ENCODE measurements around the gene IL12A. TPM values are rescaled to one million over a fixed set of nuclear protein-coding genes. Genes with fewer than 3 reads are reported as not detected.

The IL12A gene
- total RNA-seq, 1 donor: 1.1 TPM

GRCh38 chr3:159991591-159991990 is 3.0 kb downstream of the IL12A start:
- TF ChIP-seq, protein P1, sequence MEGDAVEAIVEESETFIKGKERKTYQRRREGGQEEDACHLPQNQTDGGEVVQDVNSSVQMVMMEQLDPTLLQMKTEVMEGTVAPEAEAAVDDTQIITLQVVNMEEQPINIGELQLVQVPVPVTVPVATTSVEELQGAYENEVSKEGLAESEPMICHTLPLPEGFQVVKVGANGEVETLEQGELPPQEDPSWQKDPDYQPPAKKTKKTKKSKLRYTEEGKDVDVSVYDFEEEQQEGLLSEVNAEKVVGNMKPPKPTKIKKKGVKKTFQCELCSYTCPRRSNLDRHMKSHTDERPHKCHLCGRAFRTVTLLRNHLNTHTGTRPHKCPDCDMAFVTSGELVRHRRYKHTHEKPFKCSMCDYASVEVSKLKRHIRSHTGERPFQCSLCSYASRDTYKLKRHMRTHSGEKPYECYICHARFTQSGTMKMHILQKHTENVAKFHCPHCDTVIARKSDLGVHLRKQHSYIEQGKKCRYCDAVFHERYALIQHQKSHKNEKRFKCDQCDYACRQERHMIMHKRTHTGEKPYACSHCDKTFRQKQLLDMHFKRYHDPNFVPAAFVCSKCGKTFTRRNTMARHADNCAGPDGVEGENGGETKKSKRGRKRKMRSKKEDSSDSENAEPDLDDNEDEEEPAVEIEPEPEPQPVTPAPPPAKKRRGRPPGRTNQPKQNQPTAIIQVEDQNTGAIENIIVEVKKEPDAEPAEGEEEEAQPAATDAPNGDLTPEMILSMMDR (IDR thresholded peaks at IDR 0.05; ENCODE audit: insufficient read depth, low read length): no peak
- H3K4me3 ChIP-seq (ENCODE audit: low read depth, low read length): no peak overlapping the region
- no peak for DNase-seq (ENCODE audit: low read depth)

- TF ChIP-seq, protein P1 (IDR thresholded peaks at IDR 0.05; ENCODE audit: insufficient read depth, low read length): no peak
- DNase-seq (ENCODE audit: low read depth): no peak
- no peak overlapping the region for H3K4me3 ChIP-seq (ENCODE audit: low read depth, low read length)
Observed at GRCh38 chr3:159992589-159992988, 4.0 kb downstream of the IL12A start.

DNA sequence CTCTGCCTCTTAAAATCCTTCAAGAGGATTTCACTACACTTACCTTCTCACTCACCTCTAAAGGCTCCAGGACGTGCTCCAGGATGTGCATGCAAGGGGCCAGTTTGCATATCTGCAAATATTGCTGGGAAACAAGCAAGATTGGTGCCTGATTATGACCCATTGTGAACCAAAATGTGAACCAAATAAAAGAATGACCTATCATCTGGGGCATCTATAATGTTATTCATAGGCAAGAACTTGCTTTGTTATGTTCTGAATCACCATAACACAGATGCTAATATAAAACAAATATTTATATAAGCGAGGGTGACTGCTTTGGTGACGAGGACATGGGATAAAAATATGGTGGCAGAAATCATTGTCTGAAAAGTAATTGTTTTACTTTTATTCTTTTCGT is 5.5 kb downstream of the IL12A start:
- TF ChIP-seq, protein P1 (IDR thresholded peaks at IDR 0.05; ENCODE audit: insufficient read depth, low read length): no peak
- H3K4me3 ChIP-seq (ENCODE audit: low read depth, low read length): no peak overlapping the region
- DNase-seq (ENCODE audit: low read depth): no peak

GRCh38 chr3:159995091-159995490 is 6.5 kb downstream of the IL12A start:
- no peak overlapping the region for H3K4me3 ChIP-seq (ENCODE audit: low read depth, low read length)
- TF ChIP-seq, protein P1 (IDR thresholded peaks at IDR 0.05; ENCODE audit: insufficient read depth, low read length): no peak
- no peak for DNase-seq (ENCODE audit: low read depth)

- DNase-seq (ENCODE audit: low read depth): peak; percentile 42
- TF ChIP-seq, protein P1 (IDR thresholded peaks at IDR 0.05; ENCODE audit: insufficient read depth, low read length): no peak
- H3K4me3 ChIP-seq (ENCODE audit: low read depth, low read length): no peak overlapping the region
Observed at GRCh38 chr3:159996018-159996417, 7.4 kb downstream of the IL12A start.

DNA sequence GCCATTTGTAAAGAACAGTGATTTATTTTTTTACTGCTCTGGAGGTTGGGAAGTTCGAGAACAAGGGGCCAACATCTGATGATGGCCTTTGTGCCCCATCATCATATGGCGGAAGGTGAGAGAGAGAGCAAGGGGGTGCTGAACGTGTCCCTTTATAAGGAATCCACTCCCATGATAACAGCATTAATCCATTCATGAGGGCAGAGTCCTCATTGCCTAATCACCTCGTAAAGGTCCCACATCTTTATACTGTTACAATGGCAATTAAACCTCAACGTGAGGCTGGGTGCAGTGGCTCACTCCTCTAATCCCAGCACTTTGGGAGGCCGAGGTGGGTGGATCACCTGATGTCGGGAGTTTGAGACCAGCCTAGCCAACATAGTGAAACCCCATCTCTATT is 8.3 kb downstream of the IL12A start:
- H3K4me3 ChIP-seq (ENCODE audit: low read depth, low read length): no peak overlapping the region
- no peak for DNase-seq (ENCODE audit: low read depth)
- TF ChIP-seq, protein P1 (IDR thresholded peaks at IDR 0.05; ENCODE audit: insufficient read depth, low read length): no peak

DNA sequence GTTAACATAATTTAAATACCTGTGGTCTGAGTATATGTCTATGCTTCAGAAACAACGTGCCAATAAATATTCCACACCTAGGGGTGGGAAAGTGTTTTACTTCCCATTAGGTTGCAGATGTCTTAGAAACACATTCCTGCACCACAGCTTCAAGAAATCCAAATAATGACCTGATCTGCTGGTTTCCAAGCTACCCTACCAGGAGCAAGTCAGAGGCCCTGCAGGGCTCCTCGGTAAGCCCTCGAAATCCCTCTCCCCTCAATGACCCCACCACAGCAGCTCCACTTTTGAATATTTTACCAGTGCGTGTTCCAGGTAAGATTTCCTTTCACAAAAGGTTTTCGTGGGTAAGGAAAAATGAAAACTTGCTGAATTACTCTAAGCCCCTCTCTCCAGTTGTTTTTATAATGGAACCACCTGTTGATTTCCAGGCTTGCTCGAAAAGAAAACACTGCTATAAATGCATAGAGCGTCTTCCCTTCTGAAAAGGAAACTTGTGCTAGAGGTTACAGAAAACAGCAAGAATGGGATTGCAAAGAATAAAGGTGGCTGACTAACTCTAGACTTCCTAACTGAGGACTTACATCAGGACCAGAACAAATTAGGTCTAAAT is 12.6 kb downstream of the IL12A start:
- H3K4me3 ChIP-seq (ENCODE audit: low read depth, low read length): no peak overlapping the region
- TF ChIP-seq, protein P1 (IDR thresholded peaks at IDR 0.05; ENCODE audit: insufficient read depth, low read length): no peak
- DNase-seq (ENCODE audit: low read depth): no peak
